ENCODE measurements around the gene ZCCHC3. TPM values are rescaled to one million over a fixed set of nuclear protein-coding genes. Genes with fewer than 3 reads are reported as not detected.

ZCCHC3 gene
- polyA plus RNA-seq, 2 donors: 5.7 to 6.2 TPM

Other genes with a start within 250 kb of the ZCCHC3 start
- gene DEFB125, start 209.9 kb upstream of the ZCCHC3 start, polyA plus RNA-seq: not detected
- gene DEFB126, start 155.0 kb upstream of the ZCCHC3 start, polyA plus RNA-seq: not detected
- gene DEFB127, start 140.1 kb upstream of the ZCCHC3 start, polyA plus RNA-seq: not detected
- not detected for gene DEFB128, start 107.9 kb upstream of the ZCCHC3 start, polyA plus RNA-seq
- not detected for gene DEFB129, start 70.3 kb upstream of the ZCCHC3 start, polyA plus RNA-seq
- not detected for gene DEFB132, start 39.8 kb upstream of the ZCCHC3 start, polyA plus RNA-seq
- 1 to 10 TPM; 1.9 TPM for gene C20orf96, start 6.8 kb upstream of the ZCCHC3 start, polyA plus RNA-seq
- gene SOX12, start 28.0 kb downstream of the ZCCHC3 start, polyA plus RNA-seq: 1 to 10 TPM; 2.2 to 2.4 TPM
- 1 to 10 TPM; 6.0 to 6.1 TPM for gene NRSN2, start 49.5 kb downstream of the ZCCHC3 start, polyA plus RNA-seq
- gene TRIB3, start 83.2 kb downstream of the ZCCHC3 start, polyA plus RNA-seq: 10 to 100 TPM in 1 of 2 donors, 1 to 10 TPM in 1; 7.6 to 21.1 TPM
- 10 to 100 TPM; 58.6 to 86.6 TPM for gene RBCK1, start 110.7 kb downstream of the ZCCHC3 start, polyA plus RNA-seq
- gene TBC1D20, start 165.0 kb downstream of the ZCCHC3 start, polyA plus RNA-seq: 10 to 100 TPM; 15.6 to 18.1 TPM
- 10 to 100 TPM; 22.2 to 31.7 TPM for gene CSNK2A1, start 246.2 kb downstream of the ZCCHC3 start, polyA plus RNA-seq

Measured in esophagus (tissue), 2 donors.